ENCODE results near the gene PARD3. TPM values are rescaled to one million over a fixed set of nuclear protein-coding genes. Genes with fewer than 3 reads are reported as not detected.

PARD3 gene
- total RNA-seq, 1 experiment from 2014 or later, result 46.3 TPM

DNA sequence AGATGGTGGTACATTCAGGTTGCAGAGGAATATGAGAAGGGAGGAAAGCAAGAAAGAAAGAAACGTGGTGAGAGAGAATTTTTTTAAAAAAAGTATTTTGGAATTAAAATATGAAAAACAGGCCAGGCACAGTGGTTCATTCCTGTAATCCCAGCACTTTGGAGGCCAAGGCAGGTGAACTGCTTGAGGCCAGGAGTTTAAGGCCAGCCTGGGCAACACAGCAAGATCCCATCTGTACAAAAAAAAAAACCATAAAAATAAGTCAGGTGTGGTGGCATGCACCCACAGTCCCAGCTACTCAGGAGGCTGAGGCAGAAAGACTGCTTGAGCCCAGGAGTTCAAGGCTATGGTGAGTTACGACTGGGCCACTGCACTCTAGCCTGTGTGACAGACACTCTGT, 112.1 kb downstream of the PARD3 start:
- Histone ChIP-seq H3K9ac (ENCODE audit: low read length) (no peak overlapping the region), H3K27me3 (ENCODE audit: insufficient read depth, low read length) (no peaks in the 10 kb centered on the region), H4K20me1 (ENCODE audit: insufficient read depth) (no peaks in the 10 kb centered on the region; the same call in 1 of the 2 replicates), H3K79me2 (ENCODE audit: insufficient read depth, low read length) (peaks cover 59% of the 10 kb centered on the region), H3K9me2 (ENCODE audit: insufficient read depth) (no peaks in the 10 kb centered on the region), H2AFZ (ENCODE audit: low read depth, low read length, poor library complexity, severe bottlenecking) (no peak overlapping the region), H3K4me1 (ENCODE audit: control insufficient read depth in 1 of 2, insufficient read depth in 2 of 2, low read length in 2 of 2) (peaks cover 34 to 49% of the 10 kb centered on the region in 2 experiments), H3K4me2 (ENCODE audit: low read length) (no peak overlapping the region), H3K9me3 (ENCODE audit: control insufficient read depth in 1 of 2, insufficient read depth in 1 of 2, low read depth in 1 of 2, low read length in 2 of 2) (no peaks in the 10 kb centered on the region), H3K4me3 (replicated peaks in 1 of 2; ENCODE audit: low read depth in 1 of 2, low read length in 2 of 2) (no peak overlapping the region), H3K27ac (ENCODE audit: low read depth, low read length) (no peak overlapping the region), H3K36me3 (ENCODE audit: control insufficient read depth in 1 of 2, insufficient read depth in 2 of 2, low read length in 2 of 2) (no peaks in the 10 kb centered on the region)
- ChIA-PET CTCF (no interaction called here), POLR2A (no interaction called here), RAD21 (ENCODE audit: low non-redundant PET in 1 of 2, low total read pairs in 2 of 2, uncharacterized antibody in 2 of 2, unreplicated experiment in 2 of 2) (no interaction called here)
- no peak for DNase-seq (ENCODE audit: low read depth, low spot score)
- TF ChIP-seq SRF (IDR thresholded peaks at IDR 0.05; ENCODE audit: low read depth), result no peak
- no peak for TF ChIP-seq JUND (IDR thresholded peaks at IDR 0.05)
- TF ChIP-seq, protein P1, sequence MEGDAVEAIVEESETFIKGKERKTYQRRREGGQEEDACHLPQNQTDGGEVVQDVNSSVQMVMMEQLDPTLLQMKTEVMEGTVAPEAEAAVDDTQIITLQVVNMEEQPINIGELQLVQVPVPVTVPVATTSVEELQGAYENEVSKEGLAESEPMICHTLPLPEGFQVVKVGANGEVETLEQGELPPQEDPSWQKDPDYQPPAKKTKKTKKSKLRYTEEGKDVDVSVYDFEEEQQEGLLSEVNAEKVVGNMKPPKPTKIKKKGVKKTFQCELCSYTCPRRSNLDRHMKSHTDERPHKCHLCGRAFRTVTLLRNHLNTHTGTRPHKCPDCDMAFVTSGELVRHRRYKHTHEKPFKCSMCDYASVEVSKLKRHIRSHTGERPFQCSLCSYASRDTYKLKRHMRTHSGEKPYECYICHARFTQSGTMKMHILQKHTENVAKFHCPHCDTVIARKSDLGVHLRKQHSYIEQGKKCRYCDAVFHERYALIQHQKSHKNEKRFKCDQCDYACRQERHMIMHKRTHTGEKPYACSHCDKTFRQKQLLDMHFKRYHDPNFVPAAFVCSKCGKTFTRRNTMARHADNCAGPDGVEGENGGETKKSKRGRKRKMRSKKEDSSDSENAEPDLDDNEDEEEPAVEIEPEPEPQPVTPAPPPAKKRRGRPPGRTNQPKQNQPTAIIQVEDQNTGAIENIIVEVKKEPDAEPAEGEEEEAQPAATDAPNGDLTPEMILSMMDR (IDR thresholded peaks at IDR 0.05 in 2 of 3, conservative IDR thresholded peaks at IDR 0.05 in 1 of 3; ENCODE audit: borderline replicate concordance in 1 of 3, insufficient read depth in 1 of 3, low read depth in 2 of 3, low read length in 2 of 3), result no peak
- TF ChIP-seq SP1 (IDR thresholded peaks at IDR 0.05; ENCODE audit: low read depth), result no peak
- TF ChIP-seq, protein P2, sequence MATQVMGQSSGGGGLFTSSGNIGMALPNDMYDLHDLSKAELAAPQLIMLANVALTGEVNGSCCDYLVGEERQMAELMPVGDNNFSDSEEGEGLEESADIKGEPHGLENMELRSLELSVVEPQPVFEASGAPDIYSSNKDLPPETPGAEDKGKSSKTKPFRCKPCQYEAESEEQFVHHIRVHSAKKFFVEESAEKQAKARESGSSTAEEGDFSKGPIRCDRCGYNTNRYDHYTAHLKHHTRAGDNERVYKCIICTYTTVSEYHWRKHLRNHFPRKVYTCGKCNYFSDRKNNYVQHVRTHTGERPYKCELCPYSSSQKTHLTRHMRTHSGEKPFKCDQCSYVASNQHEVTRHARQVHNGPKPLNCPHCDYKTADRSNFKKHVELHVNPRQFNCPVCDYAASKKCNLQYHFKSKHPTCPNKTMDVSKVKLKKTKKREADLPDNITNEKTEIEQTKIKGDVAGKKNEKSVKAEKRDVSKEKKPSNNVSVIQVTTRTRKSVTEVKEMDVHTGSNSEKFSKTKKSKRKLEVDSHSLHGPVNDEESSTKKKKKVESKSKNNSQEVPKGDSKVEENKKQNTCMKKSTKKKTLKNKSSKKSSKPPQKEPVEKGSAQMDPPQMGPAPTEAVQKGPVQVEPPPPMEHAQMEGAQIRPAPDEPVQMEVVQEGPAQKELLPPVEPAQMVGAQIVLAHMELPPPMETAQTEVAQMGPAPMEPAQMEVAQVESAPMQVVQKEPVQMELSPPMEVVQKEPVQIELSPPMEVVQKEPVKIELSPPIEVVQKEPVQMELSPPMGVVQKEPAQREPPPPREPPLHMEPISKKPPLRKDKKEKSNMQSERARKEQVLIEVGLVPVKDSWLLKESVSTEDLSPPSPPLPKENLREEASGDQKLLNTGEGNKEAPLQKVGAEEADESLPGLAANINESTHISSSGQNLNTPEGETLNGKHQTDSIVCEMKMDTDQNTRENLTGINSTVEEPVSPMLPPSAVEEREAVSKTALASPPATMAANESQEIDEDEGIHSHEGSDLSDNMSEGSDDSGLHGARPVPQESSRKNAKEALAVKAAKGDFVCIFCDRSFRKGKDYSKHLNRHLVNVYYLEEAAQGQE (IDR thresholded peaks at IDR 0.05; ENCODE audit: low read depth), result no peak
- no peak for TF ChIP-seq YY1 (IDR thresholded peaks at IDR 0.05; ENCODE audit: extremely low read depth, insufficient replicate concordance, low read depth, low read length)
- ATAC-seq, result no peak
- BruUV-seq (replicated peaks), result no TSS peak
- intact Hi-C loops (cut with micrococcal nuclease), result no loop called here

Data from HCT116 (cell line).